ENCODE measurements around the gene PNMA5.

The PNMA5 gene

DNA sequence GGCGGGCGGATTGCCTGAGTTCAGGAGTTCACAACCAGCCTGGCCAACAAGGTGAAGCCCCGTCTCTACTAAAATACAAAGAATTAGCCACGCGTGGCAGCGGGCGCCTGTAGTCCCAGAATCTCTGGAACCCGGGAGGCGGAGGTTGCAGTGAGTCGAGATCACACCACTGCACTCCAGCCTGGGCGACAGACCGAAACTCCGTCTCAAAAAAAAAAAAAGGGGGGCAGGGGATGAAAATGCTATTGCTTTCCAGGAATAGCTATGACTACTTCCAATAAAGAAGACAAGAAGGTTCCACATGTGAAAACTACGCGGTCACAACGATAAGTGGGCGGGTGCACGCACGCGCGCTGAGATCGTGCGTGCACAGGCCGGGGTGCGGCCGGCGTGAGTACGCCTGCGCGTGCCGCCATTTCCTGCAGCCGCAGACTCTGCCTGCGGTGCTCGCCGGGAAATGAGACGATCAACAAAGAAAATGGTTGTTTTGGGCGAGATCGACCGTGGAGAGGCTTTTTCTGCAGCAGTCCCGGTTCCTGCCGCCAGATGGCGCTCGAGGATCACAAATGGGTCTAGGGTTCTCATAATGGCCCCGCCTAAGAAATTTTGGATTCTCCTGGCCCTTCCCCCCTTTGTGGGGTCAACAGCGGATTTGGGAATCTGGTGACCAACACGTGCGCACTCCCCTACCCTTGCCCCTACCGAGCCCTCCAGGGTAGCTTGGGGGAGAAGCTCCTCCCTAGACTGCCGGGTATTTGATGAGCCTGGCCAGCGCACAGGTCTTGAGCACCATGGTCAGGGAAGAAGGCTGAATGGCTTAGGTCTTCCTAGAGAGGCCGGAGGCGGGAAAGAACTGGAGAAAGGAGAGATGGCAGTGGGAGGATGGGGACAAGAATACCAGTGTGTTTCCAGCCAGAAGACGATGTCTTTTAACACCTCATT is 35.1 kb downstream of the PNMA5 start:
- peak; percentile 82 for DNase-seq (ENCODE audit: low read depth in 1 of 2, low spot score in 1 of 2)

DNA sequence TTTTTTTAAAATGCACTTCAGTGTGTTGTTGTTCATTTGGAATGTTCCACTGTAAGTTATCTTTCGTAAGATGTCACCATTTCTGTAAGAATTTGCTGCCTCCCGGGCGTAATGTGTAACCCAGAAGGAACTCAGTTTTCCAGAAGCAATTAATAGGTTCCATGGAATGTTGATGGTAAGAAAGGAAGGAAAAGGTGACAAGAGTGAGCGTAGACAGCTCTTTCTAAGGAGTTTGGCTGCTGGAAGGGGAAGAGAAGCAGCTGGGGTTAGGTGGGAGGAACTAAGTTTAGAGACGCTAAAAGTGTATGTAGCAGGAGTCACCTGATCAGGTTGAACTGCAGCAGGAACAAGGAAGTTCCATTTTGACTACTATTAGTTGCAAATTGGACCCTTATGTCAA is 35.9 kb downstream of the PNMA5 start:
- no peak for DNase-seq (ENCODE audit: low read depth in 1 of 2, low spot score in 1 of 2)

DNA sequence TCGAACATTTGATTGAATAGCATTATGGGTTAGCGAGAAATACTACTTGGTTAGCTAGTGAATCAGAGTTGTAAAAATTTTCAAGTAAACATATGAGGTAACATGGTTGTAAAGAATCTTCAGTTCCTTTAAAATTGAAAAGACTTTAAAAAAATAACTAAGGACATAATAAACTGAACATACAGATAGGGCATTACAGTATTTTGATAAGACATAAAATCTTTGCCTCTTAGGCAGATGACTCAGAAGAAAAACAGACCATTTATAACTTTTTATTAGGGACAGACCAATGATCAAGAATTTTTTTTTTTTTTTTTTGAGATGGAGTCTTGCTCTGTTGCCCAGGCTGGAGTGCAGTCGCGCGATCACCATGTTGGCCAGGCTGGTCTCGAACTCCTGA is 43.1 kb downstream of the PNMA5 start:
- DNase-seq (ENCODE audit: low read depth in 1 of 2, low spot score in 1 of 2) = no peak

DNA sequence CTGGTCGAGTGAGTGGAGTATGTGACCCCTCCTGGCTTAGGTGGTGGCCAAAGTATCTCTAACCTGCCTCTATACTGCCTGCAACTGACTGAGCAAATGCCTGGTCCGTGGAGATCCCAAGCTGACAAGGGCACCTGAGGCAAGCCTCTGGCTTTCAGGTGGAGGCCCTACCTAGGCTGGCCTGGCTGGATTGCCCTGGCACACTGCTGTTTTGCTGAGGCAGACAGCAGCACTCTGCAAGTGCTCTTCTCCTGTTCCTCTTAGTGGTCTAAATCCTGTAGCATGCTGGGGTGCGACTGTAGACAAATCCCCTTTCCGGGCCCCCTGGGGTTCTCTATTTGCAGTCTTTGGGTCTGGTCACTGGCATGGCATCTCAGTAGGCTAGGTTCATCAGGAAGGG is 44.8 kb downstream of the PNMA5 start:
- no peak for DNase-seq (ENCODE audit: low read depth in 1 of 2, low spot score in 1 of 2)

DNA sequence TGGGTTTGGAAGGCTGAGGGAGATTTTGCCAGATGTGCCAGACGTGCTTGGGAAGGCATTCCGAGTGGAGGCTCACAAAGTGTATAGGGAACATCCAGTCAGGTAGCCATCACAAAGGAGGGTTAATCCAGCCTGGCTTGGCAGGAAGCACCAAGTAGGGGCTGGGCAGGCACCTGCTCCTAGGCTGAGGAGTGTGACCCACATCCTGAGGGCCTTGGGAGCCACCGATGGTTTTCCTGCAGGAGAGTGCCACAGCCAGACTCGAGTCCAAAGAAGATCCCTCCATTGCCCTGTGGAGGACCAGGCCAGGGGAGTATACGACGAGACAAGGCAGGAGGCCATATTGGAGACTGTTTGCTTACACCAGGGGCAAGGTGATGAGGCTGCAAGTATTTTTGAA is 47.2 kb downstream of the PNMA5 start:
- no peak for DNase-seq (ENCODE audit: low read depth in 1 of 2, low spot score in 1 of 2)

DNA sequence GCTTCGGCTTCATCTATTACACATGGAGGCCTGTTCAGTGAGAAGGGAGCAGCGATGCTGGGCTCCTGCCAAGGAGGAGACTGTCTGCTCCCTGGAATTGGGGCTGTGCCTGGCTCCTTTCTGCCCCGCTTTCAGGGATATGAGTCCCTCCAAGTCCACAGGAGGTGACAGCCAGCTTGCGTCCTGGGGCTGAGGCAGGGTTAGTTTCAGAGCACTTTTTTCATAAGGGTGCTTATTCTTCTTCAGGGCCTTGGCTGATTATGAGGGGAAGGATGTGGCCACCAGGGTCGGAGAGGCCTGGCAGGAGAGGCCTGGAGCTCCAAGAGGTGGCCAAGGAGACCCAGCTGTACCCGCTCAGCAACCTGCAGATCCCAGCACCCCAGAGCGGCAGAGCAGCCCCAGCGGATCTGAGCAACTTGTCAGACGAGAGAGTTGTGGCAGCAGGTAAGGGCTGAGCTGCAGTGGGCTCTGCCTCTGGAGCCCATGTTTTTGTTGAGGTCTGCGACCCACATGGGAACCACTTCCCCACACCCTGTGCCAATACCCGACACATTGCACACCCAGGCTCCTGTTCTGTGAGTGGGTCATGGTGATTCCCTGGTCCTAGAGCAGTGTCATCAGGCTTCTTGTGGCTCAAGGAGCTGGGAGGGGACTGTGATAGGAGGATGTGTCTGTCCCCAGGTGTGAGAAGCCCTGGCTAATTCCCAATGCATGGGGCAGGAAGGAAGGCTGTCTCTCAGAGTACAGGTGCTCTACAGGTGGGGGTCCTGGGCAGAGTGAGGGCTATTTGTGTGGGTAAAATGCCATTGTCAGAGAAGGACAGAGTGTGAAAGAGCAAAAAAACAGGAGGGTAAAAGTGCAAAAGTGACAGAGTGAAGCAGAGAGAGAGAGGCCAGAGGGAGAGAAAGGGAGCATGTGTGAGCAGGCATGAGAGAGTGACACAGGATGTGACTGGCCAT is 48.6 kb downstream of the PNMA5 start:
- DNase-seq (ENCODE audit: low read depth in 1 of 2, low spot score in 1 of 2) = no peak

DNA sequence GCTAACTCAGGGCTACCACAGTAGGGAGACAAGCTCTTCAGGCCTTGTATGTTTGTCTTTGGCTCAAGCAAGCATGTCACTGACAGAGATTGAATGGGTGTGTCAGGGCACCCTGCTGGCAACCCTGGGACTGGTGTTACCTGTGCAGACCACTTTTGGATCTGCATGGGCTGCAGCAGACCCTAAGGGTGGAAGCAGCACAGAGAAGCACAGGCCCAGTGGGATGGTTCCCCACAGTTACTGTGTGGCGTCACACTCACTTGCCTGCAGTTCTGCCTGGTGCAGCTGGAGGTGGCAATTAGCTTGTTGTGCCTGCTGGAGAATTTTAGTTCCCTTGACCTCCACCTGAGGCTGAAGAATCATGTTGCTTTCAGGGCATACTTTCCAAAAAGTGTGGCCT is 50.1 kb downstream of the PNMA5 start:
- DNase-seq (ENCODE audit: low read depth in 1 of 2, low spot score in 1 of 2) = no peak

DNA sequence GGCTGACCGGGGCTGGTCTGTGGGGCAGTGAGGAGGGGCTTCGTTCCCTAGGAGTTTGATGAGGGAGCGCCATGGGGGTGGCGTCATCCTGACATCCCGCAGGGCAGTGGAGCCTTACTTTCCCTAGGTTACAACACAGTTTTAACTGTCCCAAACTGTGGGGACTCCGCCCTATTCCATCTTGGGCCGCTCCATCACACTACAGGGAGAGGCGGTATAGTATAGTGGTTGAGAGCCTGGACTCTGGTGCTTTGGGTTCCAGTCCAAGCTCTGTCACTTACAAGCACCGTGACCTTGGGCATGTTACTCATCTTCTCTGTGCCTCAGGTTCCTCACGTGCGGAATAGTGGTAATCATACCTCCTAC is 51.9 kb downstream of the PNMA5 start:
- DNase-seq (ENCODE audit: low read depth in 1 of 2, low spot score in 1 of 2) = no peak

DNA sequence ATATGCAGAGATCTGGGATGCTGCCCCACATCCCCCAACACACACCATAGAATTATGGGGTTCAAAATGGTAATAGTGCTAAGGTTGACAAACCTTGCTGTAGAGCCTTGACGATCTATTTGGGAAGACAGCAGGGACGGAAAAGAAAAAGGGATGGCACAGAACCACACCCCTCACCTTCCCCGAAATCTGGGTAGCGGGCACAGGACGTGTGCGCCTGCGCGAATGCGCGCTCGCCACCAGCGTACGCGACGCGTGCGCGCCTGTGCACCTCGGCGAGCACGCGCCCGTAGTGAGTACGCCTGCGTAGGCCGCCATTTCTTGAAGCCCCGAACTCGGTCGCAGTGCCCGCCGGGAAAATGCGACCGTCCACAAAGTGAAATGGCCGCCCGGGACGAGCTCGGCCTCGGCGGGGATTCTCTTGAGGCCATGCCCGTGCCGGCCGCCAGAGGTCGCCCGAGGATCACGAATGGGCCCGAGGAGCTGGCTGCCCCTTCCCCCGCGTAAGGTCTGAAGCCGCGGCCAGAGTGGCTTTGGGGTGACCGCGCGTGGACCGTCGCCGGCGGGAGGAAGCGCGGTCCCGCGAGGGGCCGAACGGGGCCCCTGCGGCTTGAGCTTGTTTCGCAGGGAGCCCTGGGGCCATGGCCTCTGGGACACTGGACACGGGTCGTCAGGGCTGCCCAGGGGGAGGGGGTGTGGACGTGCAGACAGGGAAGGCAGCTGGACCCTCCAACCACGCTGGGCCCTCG is 52.4 kb downstream of the PNMA5 start:
- peak; percentile 82 to 83 for DNase-seq (ENCODE audit: low read depth in 1 of 2, low spot score in 1 of 2)
